ENCODE measurements around the gene TEKTIP1.

TEKTIP1 gene

DNA sequence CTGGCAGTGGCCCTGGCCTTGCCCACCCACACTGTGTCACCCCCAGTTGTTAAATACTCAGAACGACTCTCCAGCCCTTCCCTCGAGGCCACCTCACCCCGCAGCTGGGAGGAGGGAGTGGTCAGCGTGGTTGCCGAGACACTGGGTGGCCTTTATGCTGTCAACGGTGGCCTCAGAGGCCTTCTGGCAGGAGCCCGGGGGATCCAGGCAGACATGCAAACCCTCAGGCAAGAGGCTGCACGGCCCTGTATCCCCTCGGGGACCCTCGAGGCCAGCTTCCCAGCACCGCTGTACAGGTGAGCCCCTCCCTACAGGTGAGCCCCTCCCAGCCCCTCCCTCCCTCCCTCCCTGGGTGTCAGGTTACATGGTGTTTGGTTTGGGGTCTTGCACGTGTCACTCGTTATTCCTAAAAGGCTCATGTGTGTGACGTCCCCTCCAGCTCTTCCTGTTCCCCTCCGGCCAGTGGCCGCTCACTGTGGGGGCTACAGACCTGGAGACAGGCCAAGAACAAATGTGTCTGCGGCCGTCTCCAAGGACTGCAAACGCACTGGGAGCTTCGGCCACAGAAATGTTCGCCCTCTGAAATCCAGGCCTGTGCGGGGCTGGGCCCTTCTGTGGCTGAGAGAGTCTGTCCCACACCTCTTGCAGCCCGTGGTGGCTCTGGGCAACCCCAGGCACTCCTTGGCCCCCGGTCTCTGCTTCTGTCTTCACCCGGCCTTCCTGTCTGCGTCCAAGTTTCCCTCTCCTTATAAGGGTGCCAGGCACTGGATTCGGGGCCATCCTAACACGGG lies at the start of gene TEKTIP1:
Gene TEKTIP1, plus strand, starts transcription at position 210 of the 791 bp plus-strand sequence. Its CDS starts 4 bp downstream, at position 214.
- no peak for DNase-seq

DNA sequence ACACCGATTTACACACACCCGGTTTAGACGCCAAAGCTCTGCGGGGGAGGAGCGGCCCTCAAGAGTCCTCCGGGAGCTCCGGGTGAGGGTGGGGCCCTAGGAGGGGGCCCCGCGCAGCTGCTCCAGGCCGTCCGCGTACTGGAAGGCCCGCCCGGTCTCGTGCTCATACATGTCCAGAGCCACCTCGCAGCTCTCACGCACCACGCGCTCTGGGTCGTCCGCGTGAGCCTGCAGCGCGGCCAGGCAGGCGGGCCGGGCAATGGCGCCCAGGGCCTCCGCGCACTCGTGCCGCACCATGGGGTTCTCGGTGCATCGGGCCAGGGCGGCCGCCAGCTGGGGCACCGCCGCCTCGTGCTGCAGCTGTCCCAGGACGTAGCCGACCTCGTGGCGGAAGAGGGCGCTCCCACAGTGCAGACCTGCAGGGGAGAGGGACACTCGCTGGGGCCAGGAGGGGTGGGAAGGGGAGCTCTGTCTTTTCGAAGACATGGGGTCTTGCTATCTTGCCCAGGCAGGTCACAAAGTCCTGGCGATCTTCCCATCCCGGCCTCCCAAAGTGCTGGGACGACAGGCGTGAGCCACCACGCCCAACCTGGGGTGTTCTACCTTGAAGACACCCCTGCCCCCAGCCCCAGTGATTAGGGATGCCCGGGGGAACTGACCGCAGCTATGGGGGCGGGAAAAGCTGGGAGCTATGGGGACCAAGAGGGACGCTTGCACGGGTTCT lies 47.4 kb upstream of the TEKTIP1 start:
- DNase-seq = no peak

DNA sequence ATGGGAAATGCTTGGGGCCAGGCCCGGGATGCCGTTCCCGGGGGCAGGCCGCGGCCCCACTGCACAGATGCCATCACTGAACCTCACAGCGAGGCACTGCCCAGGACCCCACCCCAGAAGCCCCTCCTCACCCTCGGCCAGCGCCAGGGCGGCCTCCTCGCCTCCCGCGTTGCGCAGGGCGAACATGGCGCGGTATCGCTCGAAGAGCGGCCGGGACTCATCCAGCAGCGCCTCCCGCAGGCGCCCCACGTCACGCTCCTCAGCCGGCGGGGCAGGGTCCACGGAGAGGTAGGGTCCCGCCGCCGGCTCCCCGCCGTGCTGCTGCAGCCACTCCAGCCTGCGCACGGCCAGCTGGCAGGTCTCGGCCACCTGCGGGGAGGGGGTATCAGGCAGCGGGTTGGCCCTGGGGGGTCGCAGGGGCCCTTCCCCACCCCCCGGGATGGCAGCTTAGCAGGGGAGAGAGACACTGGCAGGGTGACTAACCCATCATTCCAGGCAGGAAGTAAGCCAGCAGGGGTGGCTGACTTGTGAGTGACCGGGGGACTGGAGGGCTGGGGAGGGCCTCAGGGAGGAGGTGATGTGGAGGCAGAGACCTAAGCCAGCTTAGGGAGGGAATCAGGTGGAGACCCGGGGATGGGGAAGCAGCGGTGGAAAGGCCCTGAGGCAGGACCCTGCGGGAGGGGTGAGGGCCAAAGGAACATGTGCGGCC lies 46.7 kb upstream of the TEKTIP1 start:
- no peak for DNase-seq

DNA sequence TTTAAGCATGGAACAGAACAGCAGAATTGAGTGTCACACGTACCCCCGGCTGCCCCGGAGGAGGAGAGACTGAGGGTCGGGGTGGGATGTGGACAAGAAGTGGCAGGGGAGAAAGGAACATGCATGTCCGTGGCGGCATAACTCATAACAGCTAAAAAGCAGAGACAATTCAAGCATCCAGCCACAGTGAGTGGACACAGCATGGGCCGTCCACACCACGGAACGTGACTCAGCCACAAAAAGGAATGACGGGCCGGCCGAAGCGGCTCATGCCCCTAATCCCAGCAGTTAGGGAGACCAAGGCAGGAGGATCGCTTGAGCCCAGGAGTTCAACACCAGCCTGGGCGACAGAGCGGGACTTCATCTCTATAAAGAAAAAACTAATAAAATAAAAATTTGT lies 46.1 kb upstream of the TEKTIP1 start:
- DNase-seq = no peak

DNA sequence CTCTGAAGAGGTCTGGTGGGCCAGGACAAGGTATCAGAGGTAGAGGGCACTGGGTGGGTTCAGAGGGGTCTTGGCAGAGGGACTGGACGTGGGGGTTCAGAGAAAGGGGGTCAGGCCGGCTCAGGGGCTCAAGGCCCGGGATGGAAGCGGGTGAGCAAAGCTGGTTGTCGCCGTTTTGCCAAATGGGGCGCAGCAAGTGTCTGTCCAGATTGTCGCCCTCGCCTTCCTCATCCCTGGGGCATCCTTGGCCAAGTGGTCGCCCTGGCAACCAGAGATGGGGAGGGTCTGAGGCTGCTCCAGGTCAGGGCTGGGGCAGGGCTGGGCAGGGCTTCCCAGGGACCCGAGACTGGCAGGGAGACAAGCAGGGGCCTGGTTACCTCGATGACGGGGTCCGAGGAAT lies 45.3 kb upstream of the TEKTIP1 start:
- DNase-seq = no peak

DNA sequence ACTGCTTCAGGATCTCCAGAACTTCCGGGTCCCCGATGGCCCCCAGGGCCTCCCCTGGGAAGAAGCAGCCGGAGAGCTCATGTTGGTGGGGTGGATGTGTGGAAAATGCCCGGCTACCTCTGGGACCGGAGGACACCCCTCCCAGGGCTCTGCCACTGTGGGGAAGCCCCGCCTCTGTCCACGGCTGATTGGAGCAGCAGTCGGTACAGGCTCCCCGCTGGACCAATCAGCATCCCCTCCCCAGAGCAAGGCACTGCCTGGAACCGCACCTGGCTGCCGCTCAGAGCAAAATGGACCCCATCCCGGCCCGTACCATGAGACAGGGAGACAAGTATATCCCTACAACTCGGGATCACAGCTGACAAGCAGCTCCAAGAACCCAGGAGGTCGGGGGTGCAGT lies 44.9 kb upstream of the TEKTIP1 start:
- peak; percentile 25 for DNase-seq

DNA sequence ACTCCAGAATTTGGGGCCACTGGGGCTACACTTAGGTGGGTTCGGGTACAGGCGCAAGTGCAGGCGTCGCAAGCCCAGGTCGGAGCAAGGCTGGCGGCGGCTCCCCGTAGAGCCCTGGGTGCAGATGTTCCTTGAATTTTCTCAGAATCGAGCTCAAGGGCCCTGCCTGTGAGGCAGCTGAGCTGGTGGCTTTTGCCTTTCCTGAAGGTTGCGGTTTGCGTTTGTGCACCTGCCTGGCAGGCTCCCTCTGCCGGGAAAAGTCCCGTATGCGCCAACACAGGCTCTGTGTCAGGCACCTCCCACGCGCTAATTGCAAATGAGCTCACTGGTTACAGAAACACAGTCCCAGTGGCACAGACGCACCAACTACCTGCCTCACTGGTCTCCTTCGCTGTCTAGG lies 44.4 kb upstream of the TEKTIP1 start:
- DNase-seq = peak; percentile 70

DNA sequence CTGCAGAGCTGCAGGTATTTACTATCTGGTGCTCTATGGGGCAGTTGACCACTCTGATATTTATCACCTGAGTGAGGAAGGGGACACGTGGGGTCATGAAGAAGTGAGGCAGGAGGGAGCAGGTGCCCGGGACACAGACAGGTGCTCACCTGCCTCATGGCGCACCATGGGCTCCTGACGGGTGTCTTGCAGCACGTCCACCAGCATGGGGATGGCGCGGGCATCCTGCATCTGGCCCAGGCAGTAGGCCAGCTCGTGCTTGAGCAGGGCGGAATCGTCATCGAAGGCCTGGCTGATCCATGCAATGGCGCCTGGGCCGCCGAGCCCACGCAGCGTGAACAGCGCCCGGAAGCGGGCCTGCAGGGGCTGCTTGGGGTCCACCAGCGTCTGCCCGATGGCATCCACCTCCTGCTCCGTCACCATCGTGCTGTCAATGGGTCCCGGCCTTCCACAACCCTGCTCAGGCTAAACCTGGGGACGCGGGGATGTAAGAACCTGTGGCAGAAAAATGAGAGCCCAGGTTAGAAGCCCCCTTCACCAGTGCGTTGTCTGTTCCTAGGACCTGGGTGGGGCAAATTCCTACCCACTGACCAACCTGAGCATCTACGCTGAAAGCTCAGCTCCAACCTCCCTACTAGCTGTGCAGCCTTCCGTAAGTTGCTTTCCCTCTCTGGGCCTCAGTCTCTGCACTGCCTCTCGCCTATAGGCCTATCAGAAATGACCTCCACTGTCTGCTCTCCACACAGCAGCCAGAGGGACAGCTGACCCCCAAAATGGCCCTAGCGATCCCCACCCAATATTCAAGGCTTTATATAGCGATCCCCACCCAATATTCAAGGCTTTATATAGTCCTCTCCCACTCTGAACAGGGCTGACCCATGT lies 42.3 kb upstream of the TEKTIP1 start:
- DNase-seq = no peak

DNA sequence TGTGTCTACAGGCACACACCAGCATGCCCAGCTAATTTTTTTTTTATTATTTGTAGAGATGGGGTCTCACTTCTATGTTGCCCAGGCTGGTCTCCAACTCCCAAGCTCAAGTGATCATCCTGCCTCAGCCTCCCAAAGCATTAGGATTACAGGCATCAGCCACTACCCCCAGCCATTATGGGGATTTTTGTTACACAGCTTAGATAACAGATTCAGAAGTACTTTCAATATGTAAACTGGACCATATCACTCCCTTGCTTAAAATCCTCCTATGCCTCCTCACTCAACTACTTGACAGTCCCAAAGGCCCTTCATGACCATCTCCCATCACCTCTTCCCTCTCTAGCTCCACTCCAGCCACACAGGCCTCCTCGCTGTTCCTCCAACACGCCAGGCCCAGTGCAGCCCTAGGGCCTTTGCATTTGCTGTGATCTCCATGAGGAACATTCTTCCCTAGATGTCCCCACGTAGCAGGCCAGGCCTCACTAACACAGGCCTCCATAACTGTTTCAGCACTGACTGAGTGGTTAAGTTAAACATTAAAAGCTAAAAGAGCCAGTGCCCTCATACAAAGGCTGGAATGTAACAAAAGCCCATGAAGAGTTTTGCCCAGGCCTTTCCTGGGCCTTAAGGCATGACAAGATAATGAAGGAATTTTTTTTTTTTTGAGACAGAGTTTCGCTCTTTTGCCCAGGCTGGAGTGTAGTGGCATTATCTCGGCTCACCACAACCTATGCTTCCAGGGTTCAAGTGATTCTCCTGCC lies 41.0 kb upstream of the TEKTIP1 start:
- no peak for DNase-seq

DNA sequence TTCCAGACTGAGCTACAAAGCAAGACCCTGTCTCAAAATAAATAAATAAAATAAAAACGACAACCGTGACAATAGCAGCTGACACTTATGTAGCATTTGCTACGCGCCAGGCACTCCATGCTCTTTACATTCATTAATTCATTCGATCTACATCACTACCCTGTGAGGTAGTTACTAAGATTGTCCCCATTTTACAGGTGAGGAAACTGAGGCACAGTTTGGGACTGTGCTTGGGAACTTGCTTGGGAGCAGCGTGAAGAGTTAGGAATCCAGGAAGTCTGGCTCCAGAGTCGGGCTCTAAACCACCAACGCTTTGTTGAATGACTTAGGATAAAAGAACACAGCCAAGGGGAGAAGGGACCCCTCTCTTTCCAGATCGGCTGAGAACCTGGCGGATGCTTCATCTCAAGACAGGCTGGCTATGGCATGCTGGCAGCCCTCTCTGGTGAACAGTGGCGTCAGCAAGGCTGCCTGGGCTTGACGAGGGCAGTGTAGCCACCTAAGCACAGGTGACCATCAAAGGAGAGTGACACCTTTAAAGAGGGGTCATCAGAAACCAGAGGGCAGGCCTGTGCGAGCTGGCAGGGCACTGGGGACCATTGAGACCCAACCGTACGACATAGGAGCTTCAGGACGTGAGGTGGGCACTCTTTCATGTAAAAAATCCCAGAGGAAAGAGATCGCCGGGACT lies 39.1 kb upstream of the TEKTIP1 start:
- DNase-seq = no peak

DNA sequence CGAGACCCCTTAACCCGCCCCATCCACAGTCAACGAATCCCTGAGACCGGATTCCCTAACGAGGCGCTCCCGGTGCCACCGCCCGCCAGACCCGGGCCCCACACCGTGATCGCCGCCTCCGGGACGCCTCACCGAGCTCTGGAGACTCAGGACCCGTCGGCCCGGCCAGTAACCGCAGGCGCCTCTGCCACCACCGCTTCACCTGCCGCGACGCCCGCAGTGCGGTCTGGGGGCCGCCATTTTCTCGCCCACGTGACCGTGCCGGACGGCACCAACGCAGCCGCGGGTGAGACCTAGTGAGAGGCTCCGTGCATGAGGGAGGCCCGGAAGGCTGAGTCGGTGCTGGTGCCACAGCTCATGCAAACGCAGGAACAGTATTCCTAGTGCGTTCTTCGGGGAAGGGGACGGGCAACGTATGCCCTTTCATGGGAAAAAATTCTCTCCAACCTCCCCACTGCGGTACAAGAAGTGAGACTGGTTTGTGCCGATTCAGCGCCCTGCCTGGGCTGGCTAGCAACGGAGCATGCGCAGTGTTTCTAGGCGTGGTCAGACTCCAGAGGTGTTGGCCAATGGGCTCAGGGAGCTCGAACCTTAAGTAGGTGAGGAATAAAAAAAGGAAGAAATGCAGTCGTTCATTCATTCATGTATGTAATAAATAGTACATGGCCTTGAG lies 38.4 kb upstream of the TEKTIP1 start, which contains the start of gene DOHH:
Gene DOHH, minus strand, starts transcription at position 246 of the 673 bp plus-strand sequence. CDS start 3,860 bp downstream, outside the sequence.
- DNase-seq = peak; percentile 97

DNA sequence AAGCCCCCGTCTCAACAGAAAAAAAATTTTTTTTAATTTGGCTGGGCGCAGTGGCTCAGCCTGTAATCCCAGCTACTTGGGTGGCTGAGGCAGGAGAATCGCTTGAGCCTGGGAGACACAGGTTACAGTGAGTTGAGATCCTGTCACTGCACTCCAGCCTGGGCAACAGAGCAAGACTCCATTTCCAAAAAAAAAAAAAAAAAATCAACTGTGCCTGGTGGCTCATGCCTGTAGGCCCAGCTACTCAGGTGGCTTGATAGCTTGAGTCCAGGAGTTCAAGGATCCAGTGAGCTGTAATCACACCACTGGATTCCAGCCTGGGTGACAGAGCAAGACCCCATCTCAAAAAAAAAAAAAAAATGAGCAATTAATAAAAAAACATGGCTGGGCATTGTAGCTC lies 37.2 kb upstream of the TEKTIP1 start:
- DNase-seq = no peak

DNA sequence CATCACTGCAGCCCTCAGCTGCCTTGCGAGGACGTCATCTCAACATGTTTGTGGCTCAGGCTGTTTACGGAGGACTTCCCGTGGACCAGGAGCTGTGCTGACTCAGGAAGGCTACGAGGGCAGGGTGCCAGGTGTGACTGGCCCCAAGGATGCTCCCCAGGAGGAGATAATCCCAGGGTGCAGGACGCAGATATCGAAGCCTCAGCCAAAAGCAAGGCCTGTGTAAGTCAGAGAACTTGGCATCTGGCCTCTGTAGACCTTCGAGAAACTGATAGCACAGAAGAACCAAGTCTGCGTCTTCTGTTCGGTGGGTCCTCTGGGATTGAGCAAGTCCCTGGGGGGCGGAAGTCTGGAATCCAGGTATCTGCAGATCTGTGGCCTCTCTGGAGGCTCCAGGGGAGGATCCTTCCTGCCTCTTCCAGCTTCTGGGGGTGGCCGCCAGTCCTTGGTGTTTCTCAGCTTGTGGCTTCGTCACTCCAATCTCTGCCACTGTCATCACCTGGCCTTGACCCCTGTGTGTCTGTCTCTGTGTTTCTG lies 35.9 kb upstream of the TEKTIP1 start:
- DNase-seq = no peak

DNA sequence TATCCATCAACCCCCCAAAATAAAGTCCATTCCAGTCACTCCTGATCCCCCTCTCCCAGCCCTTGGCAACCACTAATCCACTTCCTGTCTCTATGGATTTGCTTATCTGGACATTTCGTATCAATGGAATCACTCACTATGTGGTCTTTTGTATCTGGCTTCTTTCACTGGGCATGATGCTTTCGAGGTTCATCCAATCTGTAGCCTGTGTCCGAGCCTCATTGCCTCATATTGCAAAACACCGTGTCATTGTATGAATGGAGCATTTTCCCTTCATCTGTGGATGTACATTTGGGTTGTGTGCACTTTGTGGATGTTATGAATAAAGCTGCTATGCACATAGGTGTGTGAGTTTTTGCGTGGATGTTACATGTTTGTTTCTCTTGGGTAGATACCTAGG lies 34.2 kb upstream of the TEKTIP1 start:
- DNase-seq = no peak

DNA sequence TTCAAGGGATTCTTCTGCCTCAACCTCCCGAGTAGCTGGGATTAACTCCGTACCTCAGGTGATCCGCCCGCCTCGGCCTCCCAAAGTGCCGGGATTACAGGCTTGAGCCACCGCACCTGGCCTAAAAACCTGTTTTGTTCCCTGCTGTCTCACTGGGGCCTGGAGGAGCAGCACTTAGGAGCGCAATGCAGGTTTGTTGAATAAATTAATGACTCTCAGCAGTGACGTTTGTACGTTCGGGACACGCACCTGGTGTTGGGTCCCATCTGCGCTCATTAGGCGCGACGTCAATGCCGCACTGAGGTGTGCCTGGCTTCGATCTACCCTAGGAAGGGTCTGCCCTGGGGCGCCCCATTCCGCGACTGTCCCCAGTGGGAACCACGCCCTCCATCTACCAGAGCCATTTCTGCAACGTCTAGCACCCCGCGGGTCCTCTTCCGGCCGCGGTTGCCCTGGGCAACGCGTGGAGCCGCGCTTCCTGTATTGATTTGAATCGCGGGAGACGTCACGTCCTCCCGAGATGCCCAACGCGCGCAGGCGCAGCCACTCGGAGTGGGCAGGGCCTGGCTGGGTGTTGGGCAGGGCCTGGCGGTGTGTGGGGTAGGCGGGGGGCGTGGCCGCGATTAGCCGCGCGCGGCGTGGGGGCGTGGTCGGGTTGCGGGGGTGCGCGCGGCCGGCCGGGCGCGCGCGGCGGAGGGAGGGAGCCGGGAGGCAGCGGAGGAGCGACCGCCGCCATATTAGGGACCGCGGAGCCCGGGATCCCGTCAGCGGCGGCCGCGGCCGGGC lies 33.2 kb upstream of the TEKTIP1 start, which contains the start of gene FZR1:
Gene FZR1, plus strand, starts transcription at position 714 of the 786 bp plus-strand sequence. CDS start 16,679 bp downstream, outside the sequence.
- DNase-seq = peak; percentile 100

DNA sequence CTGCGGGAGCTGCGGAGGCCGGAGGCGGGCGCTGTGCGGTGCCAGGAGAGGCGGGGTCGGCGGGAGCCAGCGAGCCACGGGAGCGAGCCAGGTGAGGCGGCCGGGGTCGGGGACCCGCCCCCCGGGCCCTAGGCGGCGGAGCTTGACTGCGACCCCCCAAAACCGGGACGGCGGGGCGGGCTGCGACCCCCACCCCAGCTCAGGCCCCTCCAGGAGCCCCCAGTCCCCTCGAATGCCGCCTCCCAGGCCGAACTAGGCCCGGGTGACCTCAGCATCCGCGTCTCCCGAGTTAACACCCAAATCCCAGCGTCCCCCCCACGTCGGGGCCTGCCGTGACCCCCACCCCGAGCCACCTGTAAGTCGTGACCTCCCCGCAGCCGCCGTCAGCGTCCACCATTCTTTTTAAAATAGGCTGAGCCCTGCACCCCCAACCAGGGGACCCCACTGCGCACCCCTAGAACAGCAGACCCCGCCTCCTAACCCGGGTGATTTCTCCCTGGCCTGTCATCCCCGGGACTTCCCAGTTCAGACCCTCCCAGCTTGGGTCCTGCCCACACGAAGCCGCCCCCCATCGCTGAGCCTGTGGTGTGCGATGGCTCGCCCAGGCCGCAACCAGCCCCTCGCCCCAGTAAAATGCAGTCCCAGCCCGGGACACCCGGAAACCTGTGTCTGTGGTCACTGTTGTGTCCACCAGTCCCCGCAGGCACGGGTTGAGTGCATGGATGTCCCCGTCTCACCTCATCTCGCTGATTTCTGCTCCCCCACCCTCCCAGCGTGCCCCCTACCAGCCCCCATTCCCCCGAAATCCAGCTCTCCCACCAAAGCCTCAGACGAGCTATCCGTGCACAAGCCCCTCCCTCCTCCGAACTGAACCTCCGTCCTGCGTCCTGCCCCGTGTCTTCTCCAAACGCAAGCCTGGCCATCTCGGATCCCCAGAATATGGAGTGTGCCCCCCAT lies 32.3 kb upstream of the TEKTIP1 start:
- DNase-seq = peak; percentile 33

DNA sequence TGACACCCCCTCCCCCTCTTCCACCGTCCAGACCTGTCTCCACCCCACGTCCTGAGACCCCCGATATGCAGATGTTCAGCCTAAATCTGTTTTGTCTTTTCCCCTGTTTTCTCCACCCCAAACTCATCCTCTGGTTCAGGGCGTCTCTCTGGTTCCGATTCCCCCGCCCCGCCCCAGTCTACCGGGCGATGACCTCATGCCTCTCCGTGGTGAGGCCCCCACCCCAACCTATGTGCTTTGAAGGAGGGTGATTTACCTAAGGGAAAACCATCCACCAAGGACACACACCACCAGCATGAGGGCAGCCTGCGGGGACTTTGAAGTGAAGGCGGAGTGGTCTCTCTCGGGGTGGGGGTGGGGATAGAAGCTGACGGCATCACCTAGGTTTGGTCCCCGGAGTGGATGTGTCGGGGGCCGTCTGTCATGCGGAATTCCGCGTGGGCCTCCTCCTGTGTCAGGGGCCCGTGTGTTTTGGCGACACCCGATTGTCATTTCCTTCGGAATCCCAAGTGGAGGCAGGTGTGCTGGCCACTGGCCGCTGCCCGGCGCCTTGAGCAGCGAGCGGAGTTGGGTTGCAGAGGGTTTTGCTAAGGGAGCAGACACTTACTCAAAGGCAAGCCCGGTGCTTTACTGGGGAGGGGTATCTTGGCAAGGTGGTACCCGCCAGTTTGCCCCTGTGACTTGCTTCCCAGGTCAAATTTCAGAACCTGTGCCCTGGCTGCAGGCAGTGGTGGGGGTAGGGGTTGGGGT lies 31.4 kb upstream of the TEKTIP1 start:
- peak; percentile 69 for DNase-seq
